Cardiac muscle cell (in vitro differentiated cells and primary cell): Measurements from ENCODE around the gene TRMT44. TPM values are rescaled to one million over a fixed set of nuclear protein-coding genes. Genes with fewer than 3 reads are reported as not detected.

ENCODE experiments used
- DNase-seq, 2 donors: peaks; one replicate each; pipeline versions ENCODE4 v3.0.0 to v3.0.0-alpha.2; 2010 to 2017; ENCODE audit warnings: low read depth in 1 of 2, low spot score in 1 of 2
- H3K27ac ChIP-seq: fragments of 200-600 bp; sonication (generic); 2 replicates; pipeline ENCODE4 v1.5.1; 2016
- H3K27me3 ChIP-seq: fragments of 200-600 bp; sonication (generic); 2 replicates; pipeline ENCODE4 v1.6.0; 2016; ENCODE audit warnings: control low read depth
- H3K36me3 ChIP-seq: fragments of 200-600 bp; sonication (generic); 2 replicates; pipeline ENCODE4 v1.5.1; 2016; ENCODE audit warnings: control low read depth
- H3K4me1 ChIP-seq: fragments of 200-600 bp; sonication (generic); 2 replicates; pipeline ENCODE4 v1.8.1; 2017; ENCODE audit warnings: low read depth, mild to moderate bottlenecking, mixed run types
- H3K4me3 ChIP-seq: fragments of 200-600 bp; sonication (generic); 2 replicates; pipeline ENCODE4 v1.5.1; 2016; ENCODE audit warnings: mild to moderate bottlenecking
- H3K9me3 ChIP-seq: fragments of 200-600 bp; sonication (generic); 2 replicates; pipeline ENCODE4 v1.5.1; 2017; ENCODE audit warnings: low read depth, mild to moderate bottlenecking, control low read depth
- polyA plus RNA-seq: library from polyadenylated mRNA; unstranded; fragments of >200 nt; fragmentation: Nextera tagmentation; extraction: Ambion mirVana; gene quantifications from 2 replicates; pipeline ENCODE4 v1.2.1, GENCODE V29; 2016
- total RNA-seq: library from RNA; depleted of rRNA; stranded (reverse); fragments of >200 nt; gene quantifications from 2 replicates; pipeline ENCODE4 v1.2.3, GENCODE V29; 2016
- TF ChIP-seq, protein P1 (sequence below): IDR thresholded peaks from 2 replicates; pipeline ENCODE4 v1.5.1; 2012; ENCODE audit warnings: low read depth, mild to moderate bottlenecking, low read length

TRMT44 gene
- total and polyA plus RNA-seq, 2 experiments from 2014 or later = 20.6 to 66.9 TPM

- TF ChIP-seq, protein P1, sequence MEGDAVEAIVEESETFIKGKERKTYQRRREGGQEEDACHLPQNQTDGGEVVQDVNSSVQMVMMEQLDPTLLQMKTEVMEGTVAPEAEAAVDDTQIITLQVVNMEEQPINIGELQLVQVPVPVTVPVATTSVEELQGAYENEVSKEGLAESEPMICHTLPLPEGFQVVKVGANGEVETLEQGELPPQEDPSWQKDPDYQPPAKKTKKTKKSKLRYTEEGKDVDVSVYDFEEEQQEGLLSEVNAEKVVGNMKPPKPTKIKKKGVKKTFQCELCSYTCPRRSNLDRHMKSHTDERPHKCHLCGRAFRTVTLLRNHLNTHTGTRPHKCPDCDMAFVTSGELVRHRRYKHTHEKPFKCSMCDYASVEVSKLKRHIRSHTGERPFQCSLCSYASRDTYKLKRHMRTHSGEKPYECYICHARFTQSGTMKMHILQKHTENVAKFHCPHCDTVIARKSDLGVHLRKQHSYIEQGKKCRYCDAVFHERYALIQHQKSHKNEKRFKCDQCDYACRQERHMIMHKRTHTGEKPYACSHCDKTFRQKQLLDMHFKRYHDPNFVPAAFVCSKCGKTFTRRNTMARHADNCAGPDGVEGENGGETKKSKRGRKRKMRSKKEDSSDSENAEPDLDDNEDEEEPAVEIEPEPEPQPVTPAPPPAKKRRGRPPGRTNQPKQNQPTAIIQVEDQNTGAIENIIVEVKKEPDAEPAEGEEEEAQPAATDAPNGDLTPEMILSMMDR = no peak
- Histone ChIP-seq H3K4me1 (no peaks in the 10 kb centered on the region), H3K4me3 (no peak overlapping the region), H3K36me3 (no peaks in the 10 kb centered on the region), H3K9me3 (no peaks in the 10 kb centered on the region), H3K27me3 (no peaks in the 10 kb centered on the region), H3K27ac (no peak overlapping the region)
- DNase-seq = no peak
These were observed 60.4 kb downstream of the TRMT44 start for GRCh38 chr4:8500966-8501365.

DNA sequence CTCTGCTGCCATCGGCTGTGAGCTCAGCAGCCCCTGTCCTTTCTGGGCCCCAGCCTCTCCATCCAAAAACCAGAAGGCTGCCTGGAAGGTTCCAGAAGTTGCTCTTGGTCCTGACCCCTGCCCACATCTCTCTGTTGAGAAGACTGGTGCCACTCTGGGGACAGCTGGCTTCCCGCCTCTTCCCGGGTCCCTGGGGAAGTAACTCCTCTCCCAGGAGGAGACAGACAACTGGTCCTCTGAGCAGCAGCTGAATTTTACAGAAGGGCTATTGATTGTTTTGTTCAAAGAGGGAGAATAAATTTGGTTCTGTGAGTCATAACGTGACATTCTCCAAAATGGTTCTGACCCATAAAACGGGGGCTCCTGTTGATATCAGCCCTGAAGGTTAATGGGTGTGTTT, 61.2 kb downstream of the TRMT44 start:
- H3K4me3 ChIP-seq = no peak overlapping the region
- DNase-seq = no peak
- no peak overlapping the region for H3K27ac ChIP-seq
- TF ChIP-seq, protein P1 = no peak
- no peaks in the 10 kb centered on the region for H3K9me3 ChIP-seq
- H3K27me3 ChIP-seq = no peaks in the 10 kb centered on the region
- no peaks in the 10 kb centered on the region for H3K4me1 ChIP-seq
- H3K36me3 ChIP-seq = no peaks in the 10 kb centered on the region

DNA sequence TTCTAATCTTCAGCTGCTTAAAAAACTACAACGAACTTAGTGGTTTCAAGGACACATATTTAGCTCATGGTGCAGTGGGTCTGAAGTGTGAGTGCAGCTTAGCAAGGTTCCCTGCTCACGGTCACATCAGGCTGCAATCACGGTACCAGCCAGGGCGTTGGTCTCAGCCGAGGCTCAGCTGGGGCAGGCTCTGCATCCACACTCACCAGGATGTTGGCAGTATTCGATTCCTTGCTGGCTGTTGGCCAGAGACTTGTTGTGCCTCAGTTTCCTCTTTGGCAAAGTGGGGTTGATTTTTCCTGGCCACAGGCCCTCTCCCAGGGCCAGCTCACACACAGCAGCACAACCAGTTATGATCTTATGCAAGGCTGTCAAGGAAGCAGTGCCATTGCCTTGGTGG, 61.8 kb downstream of the TRMT44 start:
- Histone ChIP-seq H3K27me3 (no peaks in the 10 kb centered on the region), H3K4me1 (no peaks in the 10 kb centered on the region), H3K36me3 (no peaks in the 10 kb centered on the region), H3K9me3 (no peaks in the 10 kb centered on the region), H3K27ac (no peak overlapping the region), H3K4me3 (no peak overlapping the region)
- DNase-seq = no peak
- TF ChIP-seq, protein P1 = no peak

- Histone ChIP-seq H3K4me1 (no peaks in the 10 kb centered on the region), H3K36me3 (no peaks in the 10 kb centered on the region), H3K9me3 (no peaks in the 10 kb centered on the region), H3K4me3 (no peak overlapping the region), H3K27me3 (no peaks in the 10 kb centered on the region), H3K27ac (no peak overlapping the region)
- peak in 1 of 2 donors; percentile 72 for DNase-seq
- TF ChIP-seq, protein P1 = no peak
These were observed 62.4 kb downstream of the TRMT44 start for GRCh38 chr4:8502836-8503585.

GRCh38 chr4:8503801-8504200, 63.2 kb downstream of the TRMT44 start:
- no peak for DNase-seq
- H3K4me1 ChIP-seq = no peaks in the 10 kb centered on the region
- H3K4me3 ChIP-seq = no peak overlapping the region
- TF ChIP-seq, protein P1 = no peak
- H3K9me3 ChIP-seq = no peaks in the 10 kb centered on the region
- no peaks in the 10 kb centered on the region for H3K36me3 ChIP-seq
- no peaks in the 10 kb centered on the region for H3K27me3 ChIP-seq
- H3K27ac ChIP-seq = no peak overlapping the region
